Hepatocyte (in vitro differentiated cells): Measurements from ENCODE around the gene B4GALNT4.

Experiments used
- CTCF ChIP-seq: fragments of 200-600 bp; sonication (generic); IDR thresholded peaks from 2 replicates; pipeline ENCODE4 v1.5.1; 2016; ENCODE audit warnings: antibody characterized with exemption, mild to moderate bottlenecking; ENCODE audit not compliant: poor library complexity
- EZH2 ChIP-seq: fragments of 200-600 bp; sonication (generic); IDR thresholded peaks from 2 replicates; pipeline ENCODE4 v1.6.1; 2016; ENCODE audit warnings: antibody characterized with exemption, mild to moderate bottlenecking, borderline replicate concordance
- EZH2phosphoT487 ChIP-seq: fragments of 200-600 bp; sonication (generic); IDR thresholded peaks from one replicate; pipeline ENCODE4 v1.6.1; 2018; ENCODE audit warnings: antibody characterized with exemption, mild to moderate bottlenecking, low read depth, moderate library complexity; ENCODE audit not compliant: unreplicated experiment, severe bottlenecking

- TF ChIP-seq CTCF (no peak), EZH2 (no peak), EZH2phosphoT487 (no peak)
Observed at GRCh38 chr11:332651-333480, 36.4 kb upstream of the B4GALNT4 start.
